Kidney (tissue), 14 donors: Measurements from ENCODE around the gene KRT72. TPM values are rescaled to one million over a fixed set of nuclear protein-coding genes. Genes with fewer than 3 reads are reported as not detected.

Experiments used
- DNase-seq, 5 donors: peaks; one replicate each; pipeline ENCODE4 v3.0.0-alpha.2; 2013 to 2020
- FAIRE-seq: peaks from 2 replicates; lab custom pipeline; 2012; peaks lifted over from hg19 to GRCh38; lab: Jason Lieb, UNC
- H3K27ac ChIP-seq, 2 donors: one replicate each; pipeline ENCODE4 v1.7.0; 2013; ENCODE audit warnings: low read depth in 2 of 2, low read length in 2 of 2, inconsistent platforms in 1 of 2
- H3K27me3 ChIP-seq: one replicate; pipeline ENCODE4 v1.7.1; 2013; ENCODE audit warnings: low read length, inconsistent platforms; ENCODE audit not compliant: control insufficient read depth, insufficient read depth
- H3K36me3 ChIP-seq, 3 donors: one replicate each; pipeline versions ENCODE4 v1.7.0 to v1.7.1; 2013; ENCODE audit warnings: low read length in 3 of 3, control low read depth in 1 of 3, inconsistent platforms in 1 of 3; ENCODE audit not compliant: insufficient read depth in 3 of 3, control insufficient read depth in 2 of 3
- H3K4me1 ChIP-seq, 3 donors: one replicate each; pipeline versions ENCODE4 v1.7.0 to v1.7.1; 2013; ENCODE audit warnings: low read length in 3 of 3, inconsistent platforms in 1 of 3, low read depth in 1 of 3; ENCODE audit not compliant: control insufficient read depth in 2 of 3, insufficient read depth in 2 of 3
- H3K4me3 ChIP-seq, 3 donors: one replicate each; pipeline versions ENCODE4 v1.7.0 to v1.8.1; 2013; ENCODE audit warnings: low read length in 3 of 3, control low read depth in 1 of 3, inconsistent platforms in 1 of 3
- H3K9ac ChIP-seq, 3 donors: one replicate each; pipeline versions ENCODE4 v1.7.0 to v1.7.1; 2013; ENCODE audit warnings: low read length in 3 of 3, control low read depth in 1 of 3, inconsistent platforms in 1 of 3
- H3K9me3 ChIP-seq, 3 donors: one replicate each; pipeline versions ENCODE4 v1.7.0 to v1.7.1; 2013; ENCODE audit warnings: low read length in 3 of 3, control low read depth in 1 of 3, inconsistent platforms in 1 of 3; ENCODE audit not compliant: control insufficient read depth in 2 of 3, insufficient read depth in 1 of 3
- CTCF ChIP-seq: IDR thresholded peaks from 3 replicates; pipeline ENCODE4 v1.5.1; 2012; ENCODE audit warnings: mild to moderate bottlenecking, moderate library complexity, borderline replicate concordance; ENCODE audit not compliant: insufficient read depth; ENCODE audit errors: extremely low read depth
- intact Hi-C: fragments of 100-400 bp; cut with DNase I; formaldehyde crosslinking; loops from one replicate; pipeline ENCODE4 v1.11.1; 2022
- polyA plus RNA-seq: library from polyadenylated mRNA; stranded (reverse); fragments of 350-450 nt; fragmentation: Illumina TruSeq; extraction: RNeasy Lipid Tissue Mini Kit (QIAGEN cat#74804); gene quantifications from one replicate; pipeline ENCODE4 v1.2.3, GENCODE V29; 2014; ENCODE audit warnings: low read depth, low replicate concordance; ENCODE audit not compliant: insufficient read depth
- total RNA-seq: library from RNA; stranded (reverse); fragmentation: NEBNext Ultra II Directional; extraction: Animal tissue kit (Norgen Biotek cat#: 25700); gene quantifications from one replicate; pipeline ENCODE4 v1.2.1, GENCODE V29; 2021
- donor health status: control.
- donor health status: control.
- donor health status: control.
- donor health status: control.
- donor health status: control.
- donor health status: DM: yes; HTN: yes; CAD: no.
- donor health status: Normal renal cell carcinoma (clear cell type).

Gene KRT72
- total and polyA plus RNA-seq, 2 donors from 2014 or later = not detected

GRCh38 chr12:52616680-52617402, 15.6 kb upstream of the KRT72 start:
- no peak for TF ChIP-seq CTCF
- intact Hi-C loops = no loop called here
- no peak for FAIRE-seq
- H3K36me3 ChIP-seq = no peaks in the 10 kb centered on the region
- no peaks in the 10 kb centered on the region for H3K4me1 ChIP-seq
- no peaks in the 10 kb centered on the region for H3K9me3 ChIP-seq
- H3K4me3 ChIP-seq = no peak overlapping the region
- H3K9ac ChIP-seq = no peak overlapping the region
- no peak overlapping the region for H3K27ac ChIP-seq
- DNase-seq = peak in 1 of 5 donors; percentile 0
- no peaks in the 10 kb centered on the region for H3K27me3 ChIP-seq

GRCh38 chr12:52615912-52616311, 14.6 kb upstream of the KRT72 start:
- no peak overlapping the region for H3K27ac ChIP-seq
- no peaks in the 10 kb centered on the region for H3K4me1 ChIP-seq
- intact Hi-C loops = no loop called here
- no peaks in the 10 kb centered on the region for H3K36me3 ChIP-seq
- no peak for FAIRE-seq
- DNase-seq = no peak
- H3K9ac ChIP-seq = no peak overlapping the region
- no peaks in the 10 kb centered on the region for H3K27me3 ChIP-seq
- H3K4me3 ChIP-seq = no peak overlapping the region
- TF ChIP-seq CTCF = no peak
- H3K9me3 ChIP-seq = no peaks in the 10 kb centered on the region

GRCh38 chr12:52615208-52615868, 14.1 kb upstream of the KRT72 start:
- Histone ChIP-seq H3K36me3 (no peaks in the 10 kb centered on the region), H3K27me3 (no peaks in the 10 kb centered on the region), H3K4me3 (no peak overlapping the region), H3K9ac (no peak overlapping the region), H3K4me1 (no peaks in the 10 kb centered on the region), H3K9me3 (no peaks in the 10 kb centered on the region), H3K27ac (no peak overlapping the region)
- intact Hi-C loops = no loop called here
- TF ChIP-seq CTCF = no peak
- FAIRE-seq (no peak), DNase-seq (peak in 2 of 5 donors; percentile 0 to 2)
